ENCODE data around the gene PTPN22. TPM values are rescaled to one million over a fixed set of nuclear protein-coding genes. Genes with fewer than 3 reads are reported as not detected.
"Not testable (repeated sequence)": the region's sequence is repeated elsewhere in the genome, so short reads cannot be mapped to it uniquely, and the experiment has no call there.

Gene PTPN22
- total and polyA plus RNA-seq, 9 of the 15 experiments (the other 6 are each of a cell fraction or from before 2014, with no cell fraction given), result 0.45 to 4.6 (median 1.1) TPM

DNA sequence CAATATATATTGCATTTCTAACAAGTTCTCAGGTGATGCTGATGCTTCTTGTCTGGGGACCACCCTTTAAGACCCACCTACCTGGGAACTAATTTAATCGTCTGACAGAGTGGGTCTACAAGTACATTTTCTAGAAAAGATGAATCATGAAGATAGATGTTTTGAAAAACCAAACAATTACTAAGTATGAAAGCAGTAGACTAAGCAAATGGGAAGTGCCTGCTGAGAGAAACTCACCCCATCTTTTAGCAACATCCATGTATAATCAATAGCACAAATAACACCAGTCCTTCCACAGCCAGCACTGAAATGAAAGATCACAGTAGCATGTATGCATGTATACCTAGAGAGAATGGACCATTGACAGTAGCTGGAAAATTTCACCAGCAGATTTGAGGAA, 17.3 kb downstream of the PTPN22 start:
- H3K79me2 ChIP-seq (ENCODE audit: control insufficient read depth, insufficient read depth, low read length), result no peaks in the 10 kb centered on the region
- FAIRE-seq (no peak), DNase-seq (ENCODE audit: extremely low read depth in 1 of 4, low spot score in 3 of 4) (no peak), ATAC-seq (no peak)
- peaks cover 0 to 6% of the 10 kb centered on the region in 2 experiments; a peak in 1 of 5 replicates for H3K4me1 ChIP-seq (replicated peaks in 1 of 2; ENCODE audit: control insufficient read depth in 2 of 2, insufficient read depth in 2 of 2, low read length in 2 of 2)
- no peak overlapping the region for H3K4me3 ChIP-seq
- H3K27ac ChIP-seq (ENCODE audit: extremely low read depth, low read depth, low read length), result no peak overlapping the region
- no peaks in the 10 kb centered on the region for H3K9me3 ChIP-seq (replicated peaks; ENCODE audit: control insufficient read depth, insufficient read depth, low read depth, low read length)
- no peak overlapping the region for H2AFZ ChIP-seq (ENCODE audit: low read depth, low read length)
- H3K9ac ChIP-seq (ENCODE audit: insufficient read depth in 1 of 2, low read depth in 2 of 2, low read length in 2 of 2), result no peak overlapping the region
- 29% methylated on average over 1 of the region's 1 CpG for WGBS (ENCODE audit: insufficient coverage, low coverage, missing lambda C conversion rate)
- H3K36me3 ChIP-seq (ENCODE audit: control insufficient read depth, insufficient read depth, low read length), result no peaks in the 10 kb centered on the region
- intact Hi-C loops (cut with micrococcal nuclease), result no loop called here
- no peaks in the 10 kb centered on the region for H3K9me1 ChIP-seq (ENCODE audit: control insufficient read depth, insufficient read depth, low read length)
- H4K20me1 ChIP-seq (replicated peaks; ENCODE audit: control insufficient read depth, insufficient read depth, low read length), result no peaks in the 10 kb centered on the region
- ChIA-PET POLR2A (no interaction called here), CTCF (ENCODE audit: low intra/inter-chr PET ratio) (no interaction called here)
- H3K27me3 ChIP-seq (ENCODE audit: control insufficient read depth in 2 of 2, insufficient read depth in 2 of 2, low read length in 2 of 2), result no peaks in the 10 kb centered on the region
- in situ Hi-C loops (cut with MboI), result no loop called here
- TF ChIP-seq NUFIP1 (IDR thresholded peaks at IDR 0.05; ENCODE audit: partially characterized antibody) (no peak), ZNF561 (CRISPR knock-in tag; conservative IDR thresholded peaks at IDR 0.05) (no peak), ATF7 (IDR thresholded peaks at IDR 0.05) (no peak), STAT5B (CRISPR knock-in tag; IDR thresholded peaks at IDR 0.05) (no peak)
- TF ChIP-seq, protein P1, sequence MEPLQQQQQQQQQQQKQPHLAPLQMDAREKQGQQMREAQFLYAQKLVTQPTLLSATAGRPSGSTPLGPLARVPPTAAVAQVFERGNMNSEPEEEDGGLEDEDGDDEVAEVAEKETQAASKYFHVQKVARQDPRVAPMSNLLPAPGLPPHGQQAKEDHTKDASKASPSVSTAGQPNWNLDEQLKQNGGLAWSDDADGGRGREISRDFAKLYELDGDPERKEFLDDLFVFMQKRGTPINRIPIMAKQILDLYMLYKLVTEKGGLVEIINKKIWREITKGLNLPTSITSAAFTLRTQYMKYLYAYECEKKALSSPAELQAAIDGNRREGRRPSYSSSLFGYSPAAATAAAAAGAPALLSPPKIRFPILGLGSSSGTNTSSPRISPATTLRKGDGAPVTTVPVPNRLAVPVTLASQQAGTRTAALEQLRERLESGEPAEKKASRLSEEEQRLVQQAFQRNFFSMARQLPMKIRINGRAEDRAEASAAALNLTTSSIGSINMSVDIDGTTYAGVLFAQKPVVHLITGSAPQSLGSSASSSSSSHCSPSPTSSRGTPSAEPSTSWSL (CRISPR knock-in tag; IDR thresholded peaks at IDR 0.05; ENCODE audit: borderline replicate concordance), result no peak
- no TSS peak for BruUV-seq (replicated peaks)
- no peak overlapping the region for H3K4me2 ChIP-seq (ENCODE audit: insufficient read depth, low read length)

DNA sequence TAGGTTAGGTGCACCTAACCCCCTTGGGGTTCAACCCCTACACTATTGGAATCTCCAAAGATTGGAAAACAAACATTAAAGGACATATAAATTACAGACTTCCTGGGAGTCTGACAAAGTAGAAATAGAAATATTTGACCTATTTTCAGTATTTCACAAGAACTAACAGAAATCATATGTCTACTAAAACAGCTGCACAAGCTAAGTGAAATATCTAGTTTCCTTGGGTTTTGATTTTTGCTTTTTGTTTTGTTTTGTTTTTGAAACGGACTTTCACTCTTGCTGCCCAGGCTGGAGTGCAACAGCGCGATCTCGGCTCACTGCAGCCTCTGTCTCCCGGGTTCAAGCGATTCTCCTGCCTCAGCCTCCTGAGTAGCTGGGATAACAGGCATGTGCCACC, 18.8 kb downstream of the PTPN22 start:
- WGBS (ENCODE audit: insufficient coverage, low coverage, missing lambda C conversion rate), result 74% methylated on average over 6 of the region's 6 CpGs
- FAIRE-seq; intact Hi-C loops (cut with micrococcal nuclease); H3K9ac ChIP-seq (ENCODE audit: insufficient read depth in 1 of 2, low read depth in 2 of 2, low read length in 2 of 2); H3K9me3 ChIP-seq (replicated peaks; ENCODE audit: control insufficient read depth, insufficient read depth, low read depth, low read length); H3K36me3 ChIP-seq (ENCODE audit: control insufficient read depth, insufficient read depth, low read length); H3K9me1 ChIP-seq (ENCODE audit: control insufficient read depth, insufficient read depth, low read length); H3K27ac ChIP-seq (ENCODE audit: extremely low read depth, low read depth, low read length); BruUV-seq (replicated peaks); H3K4me3 ChIP-seq; in situ Hi-C loops (cut with MboI); CTCF ChIA-PET (ENCODE audit: low intra/inter-chr PET ratio); H3K79me2 ChIP-seq (ENCODE audit: control insufficient read depth, insufficient read depth, low read length); H3K27me3 ChIP-seq (ENCODE audit: control insufficient read depth in 2 of 2, insufficient read depth in 2 of 2, low read length in 2 of 2); H2AFZ ChIP-seq (ENCODE audit: low read depth, low read length); H3K4me2 ChIP-seq (ENCODE audit: insufficient read depth, low read length); H4K20me1 ChIP-seq (replicated peaks; ENCODE audit: control insufficient read depth, insufficient read depth, low read length); ATAC-seq; DNase-seq (ENCODE audit: extremely low read depth in 1 of 4, low spot score in 3 of 4); H3K4me1 ChIP-seq (replicated peaks in 1 of 2; ENCODE audit: control insufficient read depth in 2 of 2, insufficient read depth in 2 of 2, low read length in 2 of 2): not testable (repeated sequence)
- POLR2A ChIA-PET, result interaction anchor here (0.6 kb wide), 1 partner anchor 96 kb away, joined by 3 read pairs; no protein-coding TSS in a partner anchor

All from K562 (cell line).